Endothelial cell of umbilical vein (primary cell): ENCODE results near the gene PPOX.

ENCODE experiments used
- CTCF ChIP-seq, 2 donors: IDR thresholded peaks; 1 replicate in 1 of 2; 2 replicates in 1 of 2; pipeline ENCODE4 v1.5.1; 2011; ENCODE audit warnings: low read length in 2 of 2, mild to moderate bottlenecking in 2 of 2, moderate library complexity in 2 of 2, control low read depth in 1 of 2, inconsistent platforms in 1 of 2, low read depth in 1 of 2; ENCODE audit not compliant: insufficient read depth in 1 of 2; ENCODE audit errors: extremely low read depth in 1 of 2
- EZH2 ChIP-seq: IDR thresholded peaks from 2 replicates; pipeline ENCODE4 v1.6.1; 2012; ENCODE audit warnings: borderline replicate concordance, low read depth, mild to moderate bottlenecking, moderate library complexity, low read length, inconsistent platforms; ENCODE audit not compliant: severe bottlenecking
- GATA2 ChIP-seq: IDR thresholded peaks from 2 replicates; pipeline ENCODE4 v1.7.0; 2011; ENCODE audit warnings: low read depth, mild to moderate bottlenecking, moderate library complexity, mixed read lengths, low read length; ENCODE audit not compliant: insufficient read length, insufficient read depth
- POLR2A ChIP-seq: IDR thresholded peaks from 2 replicates; pipeline ENCODE4 v1.6.1; 2012; ENCODE audit warnings: low read depth, mild to moderate bottlenecking, control low read depth, low read length
- POLR2AphosphoS5 ChIP-seq: IDR thresholded peaks from 2 replicates; pipeline ENCODE4 v1.6.1; 2012; ENCODE audit warnings: low read depth, mild to moderate bottlenecking, control low read depth, low read length, moderate library complexity; ENCODE audit not compliant: insufficient read depth

GRCh38 chr1:161179698-161180097, 13.5 kb downstream of the PPOX start:
- TF ChIP-seq EZH2 (no peak), CTCF (IDR thresholded peaks at IDR 0.05; ENCODE audit: extremely low read depth in 1 of 2, insufficient read depth in 1 of 2, low read depth in 1 of 2, low read length in 2 of 2) (no peak), POLR2A (no peak), POLR2AphosphoS5 (no peak), GATA2 (no peak)
